GM21447 (cell line): ENCODE data around the gene GRID1.
"Not testable (repeated sequence)": the region's sequence is repeated elsewhere in the genome, so short reads cannot be mapped to it uniquely, and the experiment has no call there.

Experiments
- ATAC-seq: cut with Tn5 transposase; IDR thresholded peaks from one replicate; pipeline ENCODE4 v1.9.1; 2021; ENCODE audit not compliant: unreplicated experiment

Gene GRID1

DNA sequence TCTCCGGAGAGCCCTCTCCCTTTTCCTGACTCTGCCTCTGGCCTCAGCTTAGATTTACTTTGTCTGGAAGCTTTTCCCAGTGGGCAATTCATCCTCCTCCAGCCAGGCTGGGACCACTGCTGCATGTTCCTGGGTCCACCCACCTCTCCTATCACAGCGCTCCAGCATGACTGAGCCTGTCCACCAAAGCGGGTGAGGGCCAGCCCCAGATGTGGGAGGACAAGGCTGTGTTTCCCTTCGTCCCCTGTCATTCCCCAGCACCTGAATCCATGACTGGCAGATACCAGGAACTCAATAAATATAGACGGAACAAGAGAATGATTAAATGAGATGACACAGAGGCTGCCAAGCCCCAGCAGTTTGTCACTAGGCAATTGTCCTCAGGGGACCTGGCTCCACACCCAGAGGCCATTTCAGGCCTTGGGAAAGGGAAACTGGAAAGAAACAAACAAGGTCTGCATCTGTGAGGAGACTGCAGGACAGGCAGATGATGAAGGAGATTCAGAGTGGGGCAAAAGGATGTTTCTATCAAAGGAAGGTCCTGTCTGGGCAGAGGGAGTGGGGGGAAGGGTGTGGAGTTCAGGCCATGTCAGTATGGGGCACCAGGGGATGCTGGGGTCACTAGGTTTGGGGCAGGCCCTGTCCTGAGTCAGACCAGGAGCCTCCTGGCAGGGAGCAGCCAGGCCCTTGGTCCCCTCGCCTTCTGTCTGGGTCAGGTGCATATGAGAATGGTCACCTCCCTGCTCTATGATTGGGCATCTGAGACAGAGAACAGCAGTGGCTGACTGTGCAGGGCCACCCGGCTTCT lies 576.4 kb downstream of the GRID1 start:
- ATAC-seq = no peak

DNA sequence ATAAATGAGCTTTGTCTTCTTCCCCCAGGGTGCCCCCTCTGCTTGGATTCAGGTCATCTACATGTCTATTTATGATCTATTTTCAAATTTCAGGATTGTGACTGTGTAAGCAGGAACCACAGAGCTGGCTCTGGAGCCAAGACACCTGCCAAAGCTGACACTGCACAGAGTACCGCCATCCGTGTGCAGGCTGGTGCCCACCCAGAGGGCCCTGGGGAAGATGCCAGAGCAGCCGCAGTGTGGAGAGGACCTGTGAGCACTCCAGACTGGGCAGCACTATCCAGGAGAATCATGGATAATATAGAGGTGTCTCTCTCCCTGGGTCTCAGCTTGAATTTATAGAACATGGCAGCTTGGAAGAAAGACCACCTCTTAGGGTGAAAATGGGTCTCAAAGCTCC lies 577.5 kb downstream of the GRID1 start:
- no peak for ATAC-seq

DNA sequence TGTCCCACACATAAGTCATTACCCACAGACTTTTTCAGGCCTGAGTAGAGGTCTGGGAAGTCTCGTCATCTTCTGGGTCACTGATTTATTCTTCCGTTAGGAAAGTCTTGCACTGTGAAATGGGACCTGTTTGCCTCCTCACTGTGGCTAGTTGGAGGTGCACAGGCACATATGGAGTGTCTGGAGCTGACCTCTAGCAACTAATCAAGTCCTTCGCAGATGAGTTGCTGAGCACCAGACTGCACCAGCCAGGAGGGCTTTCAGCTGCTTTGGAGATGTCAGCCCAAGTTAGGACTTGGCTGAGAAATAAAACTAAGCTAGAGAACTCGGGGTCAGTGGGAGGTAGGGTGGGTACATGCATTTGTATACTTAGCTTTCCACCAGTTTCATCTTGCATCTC lies 578.0 kb downstream of the GRID1 start:
- ATAC-seq = no peak

DNA sequence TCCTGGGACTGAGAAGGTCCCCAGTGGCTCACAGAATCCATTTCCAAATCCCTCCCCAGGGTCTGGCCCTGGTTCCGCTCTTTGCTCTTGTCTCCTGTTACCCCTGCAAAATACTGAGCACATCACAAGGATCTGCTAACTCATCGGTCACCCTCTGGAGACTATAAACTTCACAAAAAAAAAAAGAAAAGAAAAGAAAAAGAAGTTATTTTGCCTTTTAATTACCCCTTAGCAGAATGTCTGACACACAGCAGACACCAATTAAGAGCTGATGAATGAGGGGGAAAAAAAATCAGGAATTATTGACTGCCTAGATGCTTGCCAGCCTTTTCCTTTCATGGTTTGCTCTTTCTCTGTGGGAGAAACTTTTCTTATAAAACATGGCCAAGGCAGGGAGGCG lies 578.7 kb downstream of the GRID1 start:
- ATAC-seq = no peak

DNA sequence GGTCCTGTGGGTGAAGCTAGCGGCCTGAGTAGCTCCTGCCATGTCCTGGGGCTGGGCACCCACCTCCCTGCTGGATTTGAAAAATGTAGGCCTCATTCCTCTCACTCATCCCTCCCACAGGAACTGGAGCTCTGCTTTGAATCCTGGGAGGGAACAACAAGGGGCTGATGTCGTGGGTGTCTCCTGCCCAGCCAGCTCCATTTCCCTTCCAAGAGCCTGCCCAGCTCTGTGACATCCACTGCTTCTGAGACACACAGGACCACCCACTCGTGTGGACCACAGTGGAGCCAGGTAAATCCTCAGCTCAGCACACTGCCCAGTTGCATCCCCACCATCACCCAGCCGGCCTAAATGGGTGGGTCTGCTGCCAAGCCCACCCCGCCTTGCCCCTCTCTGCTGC lies 579.2 kb downstream of the GRID1 start:
- no peak for ATAC-seq

DNA sequence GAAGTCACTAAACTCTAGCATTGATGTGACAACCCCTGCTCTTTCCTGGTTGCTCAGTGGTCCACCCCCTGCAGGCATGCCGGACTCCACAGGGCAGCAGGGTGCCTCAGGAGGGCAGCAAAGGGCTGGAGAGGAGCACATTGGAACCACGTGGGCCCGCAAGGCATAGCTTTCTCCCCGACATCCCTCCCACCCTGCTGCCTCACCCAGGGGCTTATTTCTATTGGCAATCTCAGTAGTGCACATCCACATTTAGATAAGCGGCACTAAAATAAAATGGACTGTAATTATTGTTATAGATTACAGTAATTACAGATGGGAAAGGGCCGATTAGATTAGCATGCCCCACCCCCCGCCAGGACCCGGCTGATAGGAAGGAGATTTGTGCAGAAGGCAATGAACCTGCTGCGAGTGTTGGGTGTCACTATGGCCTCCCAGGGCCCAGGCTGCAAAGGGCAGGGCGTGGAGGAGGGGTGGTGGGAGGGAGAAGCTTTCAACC lies 580.1 kb downstream of the GRID1 start:
- ATAC-seq = no peak

DNA sequence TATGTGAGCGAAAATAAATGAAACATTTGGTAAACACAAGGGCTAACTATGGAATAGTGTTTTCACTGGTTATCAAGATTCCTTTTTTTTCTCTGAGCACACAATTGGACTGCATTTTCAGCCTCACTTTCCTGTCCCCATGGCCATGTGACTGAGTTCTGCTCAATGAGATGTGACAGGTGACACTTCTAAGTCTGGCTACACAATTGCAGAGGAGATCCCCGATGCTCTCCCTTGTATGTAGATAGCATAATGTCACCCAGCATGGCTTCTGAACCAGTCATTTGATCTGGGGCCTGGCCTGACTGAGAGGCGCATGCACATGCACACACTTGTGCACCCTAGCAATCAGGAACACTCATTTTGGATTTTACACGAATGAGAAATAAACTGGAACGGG lies 581.8 kb downstream of the GRID1 start:
- ATAC-seq = no peak

DNA sequence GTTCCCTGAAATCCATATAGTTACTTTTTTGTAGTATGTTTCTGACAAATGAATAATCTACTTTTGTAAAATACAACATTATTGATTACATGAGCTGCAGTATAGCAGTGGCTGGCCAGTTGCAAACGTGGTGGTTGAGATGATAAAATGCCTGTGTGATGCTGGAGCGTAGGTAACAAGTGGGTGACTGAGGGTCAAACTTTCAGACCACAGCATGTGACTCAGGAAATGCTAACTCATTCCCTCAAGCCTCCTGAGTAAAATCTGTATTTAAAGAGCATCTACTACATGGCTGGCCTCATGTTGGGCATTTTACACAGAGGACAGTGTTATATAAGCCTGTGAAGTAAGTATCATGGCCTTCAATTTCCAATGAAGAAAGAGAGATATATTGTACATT lies 585.2 kb downstream of the GRID1 start:
- ATAC-seq = no peak

DNA sequence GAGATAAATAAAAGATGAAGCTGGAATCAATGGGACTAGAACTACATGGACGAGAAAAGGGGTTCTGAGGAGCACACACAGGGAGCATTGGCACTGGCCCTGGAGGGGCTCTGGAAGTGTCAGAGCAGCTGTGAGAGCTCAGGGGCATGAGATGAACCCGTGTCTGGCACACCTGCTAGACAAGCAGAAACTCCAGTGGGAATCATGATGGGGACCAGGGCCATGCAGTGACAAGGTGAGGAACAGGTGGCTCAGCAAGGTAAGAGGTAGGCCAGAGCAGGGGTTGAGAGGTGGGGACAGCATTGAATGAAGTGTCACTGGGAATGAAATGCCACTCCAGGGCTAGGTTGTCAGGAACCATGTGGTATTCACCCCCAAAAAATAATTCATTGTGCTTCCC lies 588.5 kb downstream of the GRID1 start:
- ATAC-seq = no peak

DNA sequence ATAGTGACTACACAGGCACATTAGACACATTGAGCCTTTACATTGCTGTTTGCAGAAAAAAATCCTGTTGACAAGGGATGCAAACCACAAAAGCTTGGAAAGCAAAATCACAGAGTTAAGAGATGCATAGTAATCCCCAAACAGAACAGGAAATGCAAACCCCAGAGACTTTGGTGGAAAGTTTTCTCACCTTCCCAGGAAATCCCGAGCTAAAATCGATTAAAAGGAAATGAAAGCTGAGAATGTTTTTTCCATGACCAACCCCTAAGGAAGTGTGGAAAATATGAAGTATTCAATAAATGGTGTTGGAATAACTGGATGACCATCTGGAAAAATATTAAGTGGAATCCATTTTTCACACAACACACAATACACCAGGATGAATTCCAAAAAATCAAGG lies 598.7 kb downstream of the GRID1 start:
- no peak for ATAC-seq

DNA sequence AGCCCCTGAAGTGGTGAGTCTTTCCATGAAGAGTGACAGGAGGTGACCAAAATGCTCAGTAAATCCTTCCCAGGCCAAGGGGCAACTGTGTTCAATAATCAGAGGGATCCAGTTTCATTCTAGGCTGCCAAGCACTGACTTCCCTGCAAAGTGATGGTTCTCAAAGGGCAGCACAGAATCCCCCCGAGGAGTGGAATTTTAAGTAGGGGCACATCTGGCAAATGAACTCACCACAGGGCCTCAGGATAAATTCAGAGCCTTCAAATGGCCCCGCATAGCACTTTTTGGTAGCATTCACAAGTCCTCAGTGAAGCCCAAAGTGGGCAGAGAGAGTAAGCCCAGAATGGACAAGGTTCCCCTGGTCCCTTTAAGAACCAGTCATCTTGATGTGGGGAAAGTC lies 602.5 kb downstream of the GRID1 start:
- ATAC-seq = no peak

DNA sequence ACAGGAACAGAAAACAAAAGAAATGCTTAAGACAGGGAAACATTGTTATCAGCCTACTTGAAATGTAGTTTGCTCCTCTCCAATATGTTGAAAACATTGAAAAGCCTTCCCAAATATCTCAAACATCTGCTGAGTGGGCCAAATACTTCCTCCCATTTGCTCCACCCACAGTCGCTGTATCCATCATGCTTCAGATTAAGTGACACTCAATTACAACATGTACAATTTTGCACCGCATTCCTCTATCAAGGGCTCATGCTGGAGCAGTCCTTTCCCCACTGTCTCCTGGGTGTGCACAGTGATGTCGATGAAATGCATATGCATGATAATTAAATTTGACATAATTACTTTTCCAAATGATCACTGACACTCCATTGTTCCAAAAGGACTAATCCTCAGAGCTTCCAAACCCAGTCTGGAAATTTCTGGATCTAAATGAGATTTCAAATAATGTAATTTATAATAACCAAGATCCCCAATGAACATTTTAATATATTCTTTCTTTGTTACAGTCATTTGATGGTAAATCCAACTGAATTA lies 604.6 kb downstream of the GRID1 start:
- ATAC-seq = no peak

DNA sequence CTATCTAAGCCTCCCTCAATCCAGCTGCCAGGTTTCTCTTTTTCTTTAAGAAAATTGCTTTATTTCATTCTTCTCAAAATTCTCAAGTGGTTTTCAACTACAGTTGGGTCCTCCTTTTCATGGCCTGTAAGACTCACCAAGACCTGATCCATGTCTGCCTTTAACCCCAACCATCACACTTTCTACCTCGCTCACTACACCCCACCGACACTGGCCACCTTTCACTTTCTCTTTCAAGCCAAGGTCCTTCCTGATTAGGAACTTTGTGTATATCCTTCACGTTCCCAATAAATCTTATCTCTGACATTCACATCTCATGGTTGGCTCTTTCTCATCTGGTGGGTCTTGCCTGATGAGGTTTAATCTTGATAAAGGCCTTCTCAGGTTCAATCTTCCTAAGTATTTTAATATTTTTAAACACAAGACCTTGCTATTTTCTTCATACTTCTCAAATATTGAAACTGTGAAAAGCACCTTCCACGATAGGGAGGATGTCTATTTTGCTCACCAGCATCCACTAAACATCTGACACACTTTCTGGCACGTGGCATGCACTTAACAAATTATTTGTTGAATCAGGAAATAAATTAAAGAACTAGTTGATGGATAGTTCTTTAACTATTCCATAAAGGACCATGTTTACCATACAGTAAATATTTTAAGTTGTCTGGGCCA lies 624.8 kb downstream of the GRID1 start:
- peak; percentile 98 for ATAC-seq

DNA sequence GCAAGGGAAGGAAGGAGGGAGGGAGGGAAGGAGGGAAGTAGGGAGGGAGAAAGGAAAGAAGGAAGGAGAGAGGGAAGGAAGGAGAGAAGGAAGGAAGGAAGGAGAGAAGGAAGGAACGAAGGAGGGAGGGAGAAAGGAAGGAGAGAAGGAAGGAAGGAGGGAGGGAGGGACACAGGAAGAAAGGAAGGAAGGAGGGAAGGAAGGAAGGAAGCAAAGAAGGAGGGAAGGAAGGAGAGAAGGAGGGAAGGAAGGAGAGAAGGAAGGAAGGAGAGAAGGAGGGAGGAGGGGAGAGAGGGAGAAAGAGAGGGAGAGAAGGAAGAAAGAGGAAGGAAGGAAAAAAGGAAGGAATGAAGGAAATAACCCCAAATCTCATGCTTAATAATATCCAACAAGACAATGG lies 630.6 kb downstream of the GRID1 start:
- ATAC-seq = no peak

DNA sequence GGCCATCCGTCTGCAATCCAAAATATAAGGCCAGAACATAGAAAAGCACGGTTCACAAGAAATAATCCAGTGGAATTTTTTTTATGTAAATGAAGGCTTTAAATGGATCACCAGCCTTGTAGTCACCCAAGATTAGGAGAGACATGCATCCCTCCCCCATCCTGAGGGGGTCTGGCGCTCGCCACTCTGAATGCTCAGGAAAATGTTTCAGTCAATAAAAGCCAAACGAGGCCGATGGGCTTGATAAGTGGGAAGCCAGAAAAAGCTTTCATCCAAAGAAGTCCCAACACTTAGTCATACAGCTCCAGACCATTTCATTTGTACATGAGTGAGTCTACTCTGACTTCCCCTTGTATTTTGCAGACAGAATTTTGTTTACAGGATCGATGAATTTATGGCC lies 631.8 kb downstream of the GRID1 start:
- ATAC-seq = no peak

DNA sequence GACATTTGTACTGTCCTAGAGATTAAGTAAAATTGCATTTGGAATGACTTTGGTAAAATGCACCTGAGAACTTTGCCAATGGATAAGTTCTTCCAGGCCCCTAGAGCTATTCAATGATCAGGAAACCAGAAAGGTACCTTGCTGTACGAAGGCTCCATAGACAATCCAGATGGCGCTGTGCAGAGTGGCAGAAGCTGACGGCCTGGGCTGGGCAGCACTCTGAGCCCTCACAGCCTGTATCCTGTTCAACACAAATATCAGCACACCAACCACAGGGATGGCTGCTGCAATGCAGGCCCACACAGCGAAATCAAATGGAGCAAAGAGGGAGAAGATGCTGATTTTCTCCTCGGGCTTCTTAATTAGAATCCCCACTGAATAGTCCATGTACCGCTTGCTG lies 642.4 kb downstream of the GRID1 start:
- no peak for ATAC-seq

DNA sequence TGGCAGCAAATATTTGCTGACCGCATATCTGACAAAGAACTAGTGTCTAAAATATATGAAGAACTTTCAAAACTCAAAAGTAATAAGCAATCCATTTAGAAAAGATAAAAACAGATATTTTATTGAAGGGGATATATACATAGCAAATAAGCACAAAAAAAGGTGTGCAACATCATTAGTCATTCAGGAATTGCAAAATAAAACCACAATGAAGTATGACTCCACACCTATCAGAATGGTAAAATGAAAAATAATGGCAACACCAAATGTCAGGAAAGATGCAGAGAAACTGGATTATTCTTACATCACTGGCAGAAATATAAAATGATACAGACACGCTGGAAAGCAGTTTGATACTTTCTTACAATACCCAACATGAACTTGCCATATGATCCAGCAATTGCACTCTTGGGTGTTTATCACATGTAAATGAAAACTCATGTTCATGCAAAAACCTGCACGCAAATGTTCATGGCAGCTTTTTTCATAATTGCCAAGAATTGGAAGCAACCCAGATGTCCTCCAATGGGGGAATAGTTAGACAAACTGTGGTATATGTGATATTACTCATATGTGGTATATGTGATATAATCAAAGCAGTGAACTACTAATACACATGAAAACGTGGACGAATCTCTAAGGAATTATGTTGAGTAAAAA lies 645.5 kb downstream of the GRID1 start:
- no peak for ATAC-seq

DNA sequence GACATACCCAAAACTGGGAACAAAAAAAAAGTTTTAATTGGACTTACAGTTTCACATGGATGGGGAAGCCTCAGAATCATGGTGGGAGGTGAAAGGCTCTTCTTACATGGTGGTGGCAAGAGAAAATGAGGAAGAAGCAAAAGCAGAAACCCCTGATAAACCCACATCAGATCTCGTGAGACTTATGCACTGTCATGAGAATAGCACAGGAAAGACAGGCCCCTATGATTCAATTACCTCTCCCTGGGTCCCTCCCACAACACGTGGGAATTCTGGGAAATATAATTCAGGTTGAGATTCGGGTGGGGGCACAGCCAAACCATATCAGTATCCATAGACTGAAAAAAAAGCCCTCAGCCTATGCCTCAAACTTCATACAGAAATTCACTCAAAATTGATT lies 647.2 kb downstream of the GRID1 start:
- no peak for ATAC-seq

DNA sequence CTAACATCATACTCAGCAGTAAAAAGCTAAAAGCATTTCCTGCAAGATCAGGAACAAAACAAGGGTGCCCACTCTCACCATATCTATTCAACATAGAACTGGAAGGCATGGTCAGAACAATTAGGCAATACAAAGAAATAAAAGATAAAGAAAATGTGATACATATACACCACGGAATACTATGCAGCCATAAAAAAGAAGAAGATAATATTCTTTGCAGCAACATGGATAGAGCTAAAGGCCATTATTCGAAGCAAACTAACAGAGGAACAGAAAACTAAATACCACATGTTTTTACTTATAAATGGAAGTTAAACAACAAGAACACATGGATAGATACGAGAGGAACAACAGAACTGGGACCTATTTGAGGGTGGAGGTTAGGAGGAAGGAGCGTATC lies 652.7 kb downstream of the GRID1 start:
- no peak for ATAC-seq

DNA sequence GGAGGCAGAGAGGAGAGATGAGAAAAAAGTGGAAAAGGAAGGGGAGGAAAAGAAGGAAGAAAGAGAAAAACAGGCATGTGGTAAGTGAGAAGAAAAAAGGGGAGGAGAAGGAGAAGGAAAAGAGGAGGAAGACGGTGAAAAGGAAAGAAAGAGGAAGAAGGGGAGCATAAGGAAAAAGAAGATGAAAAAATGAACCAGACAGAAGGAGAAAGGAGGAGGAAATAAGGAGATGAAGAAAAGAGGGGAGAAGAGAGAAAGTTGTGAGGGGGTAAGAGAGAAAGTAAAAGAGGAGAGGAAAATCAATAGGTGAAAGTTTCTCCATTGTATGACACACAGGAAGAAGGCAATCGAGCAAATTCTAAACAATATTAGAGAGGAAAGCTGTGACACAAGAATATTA lies 663.8 kb downstream of the GRID1 start:
- ATAC-seq = no peak

DNA sequence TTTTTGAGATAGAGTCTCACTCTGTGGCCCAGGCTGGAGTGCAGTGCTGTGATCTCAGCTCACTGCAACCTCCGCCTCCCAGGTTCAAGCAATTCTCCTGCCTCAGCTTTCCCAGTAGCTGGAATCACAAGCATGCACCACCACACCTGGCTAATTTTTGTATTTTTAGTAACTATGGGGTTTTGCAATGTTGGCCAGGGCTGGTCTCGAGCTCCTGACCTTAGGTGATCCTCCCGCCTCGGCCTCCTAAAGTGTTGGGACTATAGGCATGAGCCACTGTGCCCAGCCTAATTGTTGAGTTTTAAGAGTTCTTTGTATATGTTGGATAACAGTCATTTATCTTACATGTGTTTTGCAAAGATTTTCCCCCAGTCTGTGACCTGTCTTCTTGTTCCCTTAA lies 667.5 kb downstream of the GRID1 start:
- ATAC-seq = not testable (repeated sequence)

DNA sequence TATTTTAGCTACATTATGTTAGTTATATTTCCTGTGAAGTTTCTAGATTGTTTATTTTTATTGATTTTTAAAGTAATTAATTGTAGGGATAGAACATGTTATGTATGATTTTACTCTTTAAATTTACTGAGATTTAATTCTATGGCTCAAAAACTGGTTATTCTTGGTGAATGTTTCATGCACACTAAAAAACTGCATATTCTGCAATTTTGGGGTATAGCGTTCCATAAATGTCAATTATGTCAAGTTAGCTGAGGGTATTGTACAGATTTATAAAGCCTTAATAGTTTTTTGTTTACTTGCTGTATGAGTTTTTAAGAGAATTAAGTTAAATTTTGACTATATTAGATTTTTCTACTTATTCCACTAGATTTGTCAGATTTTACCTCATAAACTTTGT lies 669.7 kb downstream of the GRID1 start:
- no peak for ATAC-seq
